H1 (cell line): ENCODE results near the gene HACD4.

Experiments used
- ATF3 ChIP-seq: IDR thresholded peaks from 2 replicates; pipeline ENCODE4 v1.6.1; 2011; ENCODE audit warnings: low read depth, mild to moderate bottlenecking, low read length; ENCODE audit not compliant: insufficient read depth
- BCL11A ChIP-seq, 2 experiments: IDR thresholded peaks; one replicate each; pipeline ENCODE4 v1.6.1; 2011; ENCODE audit warnings: low read depth in 2 of 2, low read length in 2 of 2, mild to moderate bottlenecking in 2 of 2
- CHD2 ChIP-seq: IDR thresholded peaks from 2 replicates; pipeline ENCODE4 v1.6.1; 2012; ENCODE audit warnings: low read length, improper control_type of control experiment
- CREB1 ChIP-seq: IDR thresholded peaks from 2 replicates; pipeline ENCODE4 v1.6.1; 2012; ENCODE audit warnings: inconsistent platforms
- CTCF ChIP-seq, 3 experiments: IDR thresholded peaks; 1 replicate in 2 of 3; 2 replicates in 1 of 3; pipeline versions ENCODE4 v1.5.1 to v1.6.1; 2011; ENCODE audit warnings: low read length in 3 of 3, mild to moderate bottlenecking in 3 of 3, inconsistent platforms in 2 of 3, low read depth in 1 of 3, moderate library complexity in 1 of 3; ENCODE audit not compliant: insufficient read depth in 1 of 3; ENCODE audit errors: control extremely low read depth in 1 of 3
- EZH2 ChIP-seq: fragments of 200-600 bp; sonication (generic); IDR thresholded peaks from 2 replicates; pipeline ENCODE4 v1.7.1; 2012; ENCODE audit warnings: low read depth, mild to moderate bottlenecking, moderate library complexity, low read length, inconsistent platforms; ENCODE audit not compliant: severe bottlenecking
- HDAC6 ChIP-seq: IDR thresholded peaks from one replicate; pipeline ENCODE4 v1.7.1; 2012; ENCODE audit warnings: low read depth, mild to moderate bottlenecking, inconsistent platforms, low read length, moderate library complexity
- POLR2AphosphoS5 ChIP-seq: IDR thresholded peaks from 2 replicates; pipeline ENCODE4 v1.6.1; 2011; ENCODE audit warnings: low read depth, low read length
- RAD21 ChIP-seq, 2 experiments: IDR thresholded peaks in 1 of 2; conservative IDR thresholded peaks in 1 of 2; 2 replicates each; pipeline ENCODE4 v1.6.1; 2011; ENCODE audit warnings: low read depth in 2 of 2, low read length in 2 of 2, improper control_type of control experiment in 1 of 2, inconsistent platforms in 1 of 2, mild to moderate bottlenecking in 1 of 2, moderate library complexity in 1 of 2
- SUZ12 ChIP-seq: fragments of 200-600 bp; sonication (generic); IDR thresholded peaks from 2 replicates; pipeline ENCODE4 v1.6.1; 2012; ENCODE audit warnings: mild to moderate bottlenecking, inconsistent platforms, low read length, moderate library complexity, mixed read lengths
- TAF7 ChIP-seq: optimal IDR thresholded peaks from 2 replicates; pipeline ENCODE3; 2011; ENCODE audit warnings: low read depth, mild to moderate bottlenecking, inconsistent platforms, low read length, moderate library complexity, borderline replicate concordance
- YY1 ChIP-seq: IDR thresholded peaks from 2 replicates; pipeline ENCODE4 v1.6.1; 2011; ENCODE audit warnings: low read depth, mild to moderate bottlenecking, low read length

GRCh38 chr9:20950707-20951106 lies 80.7 kb downstream of the HACD4 start:
- no peak for TF ChIP-seq TAF7
- TF ChIP-seq ATF3 = no peak
- no peak for TF ChIP-seq RAD21 (IDR thresholded peaks at IDR 0.05 in 1 of 2, conservative IDR thresholded peaks at IDR 0.05 in 1 of 2; ENCODE audit: low read depth in 2 of 2, low read length in 2 of 2)
- no peak for TF ChIP-seq CTCF (IDR thresholded peaks at IDR 0.05; ENCODE audit: control extremely low read depth in 1 of 3, insufficient read depth in 1 of 3, low read depth in 1 of 3, low read length in 3 of 3)
- no peak for TF ChIP-seq HDAC6
- no peak for TF ChIP-seq CHD2
- TF ChIP-seq SUZ12 = no peak
- no peak for TF ChIP-seq POLR2AphosphoS5
- TF ChIP-seq EZH2 = no peak
- no peak for TF ChIP-seq BCL11A (IDR thresholded peaks at IDR 0.05; ENCODE audit: low read depth in 2 of 2, low read length in 2 of 2)
- no peak for TF ChIP-seq CREB1
- TF ChIP-seq YY1 = no peak
